Stimulated activated CD8-positive, alpha-beta memory T cell treated with anti-CD3 and anti-CD28 coated beads, Interleukin-4, amount 100 ng/mL, for 48 hours (primary cell): ENCODE measurements around the gene SRGAP1.
"Not testable (repeated sequence)": the region's sequence is repeated elsewhere in the genome, so short reads cannot be mapped to it uniquely, and the experiment has no call there.

Experiments used
- DNase-seq: peaks from one replicate; pipeline ENCODE4 v3.0.0-alpha.2; 2020

SRGAP1 gene

GRCh38 chr12:63874897-63875480, 30.5 kb downstream of the SRGAP1 start:
- DNase-seq: no peak

GRCh38 chr12:63875703-63876102, 31.2 kb downstream of the SRGAP1 start:
- DNase-seq: no peak

GRCh38 chr12:63876980-63877379, 32.5 kb downstream of the SRGAP1 start:
- no peak for DNase-seq

GRCh38 chr12:63877693-63878092, 33.2 kb downstream of the SRGAP1 start:
- no peak for DNase-seq

- not testable (repeated sequence) for DNase-seq
Measured at GRCh38 chr12:63880235-63880634, 35.7 kb downstream of the SRGAP1 start.

- no peak for DNase-seq
Measured at GRCh38 chr12:63880742-63881263, 36.3 kb downstream of the SRGAP1 start.

GRCh38 chr12:63882844-63883243, 38.3 kb downstream of the SRGAP1 start:
- DNase-seq: no peak

GRCh38 chr12:63885401-63885800, 40.9 kb downstream of the SRGAP1 start:
- DNase-seq: no peak

GRCh38 chr12:63888908-63889635, 44.6 kb downstream of the SRGAP1 start:
- DNase-seq: no peak

- DNase-seq: no peak
Measured at GRCh38 chr12:63889721-63890509, 45.4 kb downstream of the SRGAP1 start.

- no peak for DNase-seq
Measured at GRCh38 chr12:63893170-63893569, 48.7 kb downstream of the SRGAP1 start.

GRCh38 chr12:63894132-63894531, 49.6 kb downstream of the SRGAP1 start:
- DNase-seq: no peak

- no peak for DNase-seq
Measured at GRCh38 chr12:63895841-63896240, 51.3 kb downstream of the SRGAP1 start.

GRCh38 chr12:63897931-63898330, 53.4 kb downstream of the SRGAP1 start:
- no peak for DNase-seq

- no peak for DNase-seq
Measured at GRCh38 chr12:63898764-63899337, 54.4 kb downstream of the SRGAP1 start.

- DNase-seq: no peak
Measured at GRCh38 chr12:63899396-63899795, 54.9 kb downstream of the SRGAP1 start.

- no peak for DNase-seq
Measured at GRCh38 chr12:63900922-63901793, 56.7 kb downstream of the SRGAP1 start.

GRCh38 chr12:63904653-63905052, 60.2 kb downstream of the SRGAP1 start:
- no peak for DNase-seq

- no peak for DNase-seq
Measured at GRCh38 chr12:63905544-63905943, 61.0 kb downstream of the SRGAP1 start.

- DNase-seq: no peak
Measured at GRCh38 chr12:63906876-63907275, 62.4 kb downstream of the SRGAP1 start.

GRCh38 chr12:63907561-63907960, 63.1 kb downstream of the SRGAP1 start:
- no peak for DNase-seq

- DNase-seq: no peak
Measured at GRCh38 chr12:63909746-63910145, 65.2 kb downstream of the SRGAP1 start.
